GM23248 (cell line): ENCODE data around the gene MTHFD1L. TPM values are rescaled to one million over a fixed set of nuclear protein-coding genes. Genes with fewer than 3 reads are reported as not detected.

Experiments
- DNase-seq: peaks from one replicate; pipeline ENCODE4 v3.0.0-alpha.2; 2015
- H2AFZ ChIP-seq: fragments of 200-600 bp; sonication (generic); 2 replicates; pipeline ENCODE4 v1.6.1; 2016; ENCODE audit warnings: antibody characterized with exemption
- H3F3A ChIP-seq: fragments of 200-600 bp; sonication (generic); 2 replicates; pipeline ENCODE4 v1.6.1; 2016; ENCODE audit warnings: mild to moderate bottlenecking, antibody characterized with exemption, mixed run types; ENCODE audit not compliant: insufficient read depth
- H3K27ac ChIP-seq: fragments of 200-600 bp; sonication (generic); 2 replicates; pipeline ENCODE4 v1.5.1; 2016; ENCODE audit warnings: mild to moderate bottlenecking
- H3K27me3 ChIP-seq: fragments of 200-600 bp; sonication (generic); replicated peaks from 2 replicates; pipeline ENCODE4 v1.6.1; 2016; ENCODE audit warnings: mild to moderate bottlenecking; ENCODE audit not compliant: insufficient read depth
- H3K36me3 ChIP-seq: fragments of 200-600 bp; sonication (generic); 2 replicates; pipeline ENCODE4 v1.6.1; 2016; ENCODE audit warnings: low read depth, mild to moderate bottlenecking
- H3K4me1 ChIP-seq: fragments of 200-600 bp; sonication (generic); 2 replicates; pipeline ENCODE4 v1.6.1; 2016; ENCODE audit warnings: mild to moderate bottlenecking; ENCODE audit not compliant: insufficient read depth
- H3K4me2 ChIP-seq: fragments of 200-600 bp; sonication (generic); one replicate; pipeline ENCODE4 v1.6.1; 2016; ENCODE audit warnings: mild to moderate bottlenecking; ENCODE audit not compliant: unreplicated experiment
- H3K4me3 ChIP-seq: fragments of 200-600 bp; sonication (generic); 2 replicates; pipeline ENCODE4 v1.5.1; 2016; ENCODE audit warnings: mild to moderate bottlenecking
- H3K79me2 ChIP-seq: fragments of 200-600 bp; sonication (generic); 2 replicates; pipeline ENCODE4 v1.6.1; 2016; ENCODE audit warnings: mild to moderate bottlenecking; ENCODE audit not compliant: insufficient read depth
- H3K9ac ChIP-seq: fragments of 200-600 bp; sonication (generic); 2 replicates; pipeline ENCODE4 v1.6.1; 2016; ENCODE audit warnings: mild to moderate bottlenecking
- H3K9me2 ChIP-seq: fragments of 200-600 bp; sonication (generic); 2 replicates; pipeline ENCODE4 v1.6.1; 2016; ENCODE audit warnings: mixed run types, mild to moderate bottlenecking, moderate library complexity; ENCODE audit not compliant: insufficient read depth
- H3K9me3 ChIP-seq: fragments of 200-600 bp; sonication (generic); one replicate; pipeline ENCODE4 v1.6.1; 2017; ENCODE audit warnings: low read depth
- H4K20me1 ChIP-seq: fragments of 200-600 bp; sonication (generic); 2 replicates; pipeline ENCODE4 v1.6.0; 2016; ENCODE audit not compliant: insufficient read depth
- EZH2 ChIP-seq: fragments of 200-600 bp; sonication (generic); IDR thresholded peaks from 2 replicates; pipeline ENCODE4 v1.6.1; 2018; ENCODE audit warnings: antibody characterized with exemption, mild to moderate bottlenecking; ENCODE audit not compliant: insufficient read depth, poor library complexity, severe bottlenecking
- EZH2phosphoT487 ChIP-seq: fragments of 200-600 bp; sonication (generic); IDR thresholded peaks from 2 replicates; pipeline ENCODE4 v1.6.1; 2018; ENCODE audit warnings: antibody characterized with exemption, moderate library complexity, mild to moderate bottlenecking, low read depth; ENCODE audit not compliant: insufficient read depth
- WGBS, 2 experiments: methylation state at CpG; one replicate each; pipeline ENCODE4 v1.1.6; 2015 to 2017; ENCODE audit warnings: low lambda C conversion rate in 2 of 2, low coverage in 1 of 2; ENCODE audit errors: missing lambda C conversion rate in 2 of 2; 5-methylcytosine and 5-hydroxymethylcytosine counted together
- in situ Hi-C: fragments of 300-500 bp; cut with MboI; formaldehyde crosslinking; loops from 2 replicates; pipeline ENCODE4 v1.15.0; 2020
- polyA plus RNA-seq: library from polyadenylated mRNA; unstranded; fragments of >200 nt; fragmentation: Nextera tagmentation; extraction: Ambion mirVana; gene quantifications from 2 replicates; pipeline ENCODE4 v1.2.1, GENCODE V29; 2016
- total RNA-seq: library from RNA; depleted of rRNA; stranded (reverse); fragments of >200 nt; shearing (Covaris generic); gene quantifications from 2 replicates; pipeline ENCODE4 v1.2.3, GENCODE V29; 2014

Gene MTHFD1L
- total and polyA plus RNA-seq, 2 experiments from 2014 or later: 57.6 to 99.6 TPM

DNA sequence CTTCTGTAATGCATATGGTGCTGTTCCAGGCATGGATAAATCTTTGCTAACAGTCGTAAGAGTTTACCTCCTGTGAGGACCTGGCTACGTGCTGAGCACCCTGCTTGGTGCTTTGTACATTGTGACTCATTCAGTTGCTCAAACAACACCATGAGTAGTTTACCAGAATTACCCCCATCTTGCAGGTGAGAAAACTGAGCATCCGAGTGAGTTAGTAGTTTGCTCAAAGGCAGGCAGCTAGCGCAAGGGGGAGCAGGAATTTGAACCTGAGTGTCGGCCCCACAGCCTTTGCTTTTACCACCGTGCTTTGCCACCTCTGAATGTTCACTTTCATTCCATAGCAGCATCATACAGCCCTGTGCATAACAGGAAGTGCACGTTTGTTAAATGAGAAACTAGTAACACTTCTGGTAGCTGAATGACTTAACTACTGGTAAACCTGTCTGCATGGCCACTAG is 121.9 kb downstream of the MTHFD1L start:
- H3K36me3 ChIP-seq: peaks cover 80% of the 10 kb centered on the region
- no peaks in the 10 kb centered on the region for H3K9me3 ChIP-seq
- in situ Hi-C loops: no loop called here
- 89 to 92% methylated on average over 7 of the region's 7 CpGs for WGBS, 2 experiments
- H2AFZ ChIP-seq: no peak overlapping the region
- H3K79me2 ChIP-seq: peaks cover 9% of the 10 kb centered on the region; the same call in 1 of the 2 replicates
- no peaks in the 10 kb centered on the region for H4K20me1 ChIP-seq
- no peak overlapping the region for H3K4me3 ChIP-seq
- TF ChIP-seq EZH2phosphoT487: no peak
- TF ChIP-seq EZH2: no peak
- H3K9ac ChIP-seq: no peak overlapping the region
- no peak overlapping the region for H3K27ac ChIP-seq
- H3K4me1 ChIP-seq: no peaks in the 10 kb centered on the region
- DNase-seq: no peak
- H3F3A ChIP-seq: no peaks in the 10 kb centered on the region; the same call in 1 of the 2 replicates
- H3K9me2 ChIP-seq: no peaks in the 10 kb centered on the region
- no peaks in the 10 kb centered on the region for H3K27me3 ChIP-seq
- H3K4me2 ChIP-seq: no peak overlapping the region

DNA sequence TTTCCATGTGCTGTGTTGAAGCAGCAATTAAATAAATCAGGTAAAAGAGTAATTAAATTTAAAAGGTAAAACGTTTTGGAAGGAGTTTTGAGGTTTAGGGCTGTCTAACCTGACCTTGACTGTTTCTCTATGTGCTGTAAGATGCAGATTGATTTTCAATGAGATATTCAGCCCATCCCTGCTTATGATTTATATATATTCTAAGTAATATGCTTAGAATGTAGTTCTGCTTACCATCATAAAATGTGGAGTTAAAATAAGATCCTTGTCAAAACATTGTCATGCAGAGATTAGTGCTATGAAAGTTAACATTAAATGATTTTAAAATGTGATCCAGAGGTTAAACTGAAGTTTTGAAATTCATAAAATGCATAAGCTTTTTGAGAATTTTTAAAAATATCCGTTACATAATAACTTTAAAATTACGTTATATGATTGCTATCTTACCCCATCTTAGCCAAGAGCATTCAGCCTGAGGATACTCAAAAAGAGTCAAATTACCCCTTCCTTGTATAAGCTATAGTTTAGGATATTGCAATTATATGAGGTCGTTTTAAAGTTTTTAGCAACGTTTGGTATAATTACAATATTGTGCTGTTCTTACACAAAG is 122.5 kb downstream of the MTHFD1L start:
- no peak overlapping the region for H3K4me2 ChIP-seq
- H3F3A ChIP-seq: no peaks in the 10 kb centered on the region; the same call in 1 of the 2 replicates
- H3K9ac ChIP-seq: no peak overlapping the region
- no peak for DNase-seq
- no peaks in the 10 kb centered on the region for H3K9me2 ChIP-seq
- no peaks in the 10 kb centered on the region for H3K9me3 ChIP-seq
- no peak overlapping the region for H3K27ac ChIP-seq
- H3K79me2 ChIP-seq: peaks cover 6% of the 10 kb centered on the region; the same call in 1 of the 2 replicates
- in situ Hi-C loops: no loop called here
- 78 to 81% methylated on average over 5 of the region's 5 CpGs for WGBS, 2 experiments
- TF ChIP-seq EZH2phosphoT487 (no peak), EZH2 (no peak)
- no peaks in the 10 kb centered on the region for H3K27me3 ChIP-seq
- no peak overlapping the region for H3K4me3 ChIP-seq
- peaks cover 75% of the 10 kb centered on the region for H3K36me3 ChIP-seq
- no peak overlapping the region for H2AFZ ChIP-seq
- no peaks in the 10 kb centered on the region for H3K4me1 ChIP-seq
- no peaks in the 10 kb centered on the region for H4K20me1 ChIP-seq

DNA sequence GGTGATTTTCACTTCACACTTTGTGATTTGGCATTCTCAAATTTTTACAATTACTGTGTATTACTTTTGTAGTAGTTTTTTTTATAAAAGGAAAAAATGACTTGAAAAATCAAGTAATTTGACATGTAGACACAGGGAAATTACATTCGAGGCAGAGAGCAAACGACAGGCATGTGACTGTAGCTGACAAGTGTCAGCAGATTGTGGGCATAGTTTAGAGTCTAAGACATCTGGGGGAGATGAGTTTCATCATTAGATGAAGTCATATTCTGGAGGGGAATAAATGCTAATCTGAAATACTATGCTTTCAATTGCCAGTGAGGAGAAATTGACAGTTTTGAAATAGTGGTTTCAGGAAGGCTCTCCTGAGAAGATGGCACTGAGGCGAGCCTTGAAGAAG is 126.0 kb downstream of the MTHFD1L start:
- no peak overlapping the region for H3K27ac ChIP-seq
- DNase-seq: no peak
- no peaks in the 10 kb centered on the region for H3K9me3 ChIP-seq
- H3K4me2 ChIP-seq: no peak overlapping the region
- H3F3A ChIP-seq: no peaks in the 10 kb centered on the region; the same call in 1 of the 2 replicates
- 24 to 29% methylated on average over 3 of the region's 3 CpGs for WGBS, 2 experiments
- H3K36me3 ChIP-seq: peaks cover 64% of the 10 kb centered on the region
- in situ Hi-C loops: no loop called here
- no peak overlapping the region for H3K9ac ChIP-seq
- H3K4me1 ChIP-seq: no peaks in the 10 kb centered on the region
- no peaks in the 10 kb centered on the region for H4K20me1 ChIP-seq
- H2AFZ ChIP-seq: no peak overlapping the region
- no peak overlapping the region for H3K4me3 ChIP-seq
- no peaks in the 10 kb centered on the region for H3K9me2 ChIP-seq
- H3K79me2 ChIP-seq: no peaks in the 10 kb centered on the region
- H3K27me3 ChIP-seq: no peaks in the 10 kb centered on the region
- TF ChIP-seq EZH2 (no peak), EZH2phosphoT487 (no peak)

GRCh38 chr6:150992262-150992661 is 126.8 kb downstream of the MTHFD1L start:
- H3K27ac ChIP-seq: no peak overlapping the region
- no peaks in the 10 kb centered on the region for H4K20me1 ChIP-seq
- H3K79me2 ChIP-seq: no peaks in the 10 kb centered on the region
- H3K36me3 ChIP-seq: peaks cover 59% of the 10 kb centered on the region
- DNase-seq: no peak
- H3F3A ChIP-seq: peaks cover 6% of the 10 kb centered on the region
- H2AFZ ChIP-seq: no peak overlapping the region
- no peaks in the 10 kb centered on the region for H3K9me3 ChIP-seq
- H3K4me2 ChIP-seq: no peak overlapping the region
- no peaks in the 10 kb centered on the region for H3K27me3 ChIP-seq
- TF ChIP-seq EZH2 (no peak), EZH2phosphoT487 (no peak)
- no peak overlapping the region for H3K9ac ChIP-seq
- in situ Hi-C loops: no loop called here
- WGBS, 2 experiments: 91 to 98% methylated on average over 2 of the region's 2 CpGs
- no peaks in the 10 kb centered on the region for H3K4me1 ChIP-seq
- H3K9me2 ChIP-seq: no peaks in the 10 kb centered on the region
- H3K4me3 ChIP-seq: no peak overlapping the region
